Thyroid gland (tissue), 4 donors: ENCODE measurements around the gene NOS1AP.

Source experiments
- POLR2A ChIP-seq, 2 donors: fragments of 450-650 bp; IDR thresholded peaks; one replicate each; pipeline ENCODE4 v1.6.1; 2017; ENCODE audit warnings: antibody characterized with exemption in 2 of 2, mild to moderate bottlenecking in 2 of 2, moderate library complexity in 1 of 2
- TF ChIP-seq, protein P1 (sequence below), 6 experiments: fragments of 200-600 bp in 3 of 6; fragments of 450-650 bp in 3 of 6; sonication (generic) in 3 of 6; IDR thresholded peaks; one replicate each; pipeline ENCODE4 v1.5.1; 2016 to 2019; ENCODE audit warnings: antibody characterized with exemption in 6 of 6, mild to moderate bottlenecking in 2 of 6, inconsistent platforms in 1 of 6, moderate library complexity in 1 of 6

DNA sequence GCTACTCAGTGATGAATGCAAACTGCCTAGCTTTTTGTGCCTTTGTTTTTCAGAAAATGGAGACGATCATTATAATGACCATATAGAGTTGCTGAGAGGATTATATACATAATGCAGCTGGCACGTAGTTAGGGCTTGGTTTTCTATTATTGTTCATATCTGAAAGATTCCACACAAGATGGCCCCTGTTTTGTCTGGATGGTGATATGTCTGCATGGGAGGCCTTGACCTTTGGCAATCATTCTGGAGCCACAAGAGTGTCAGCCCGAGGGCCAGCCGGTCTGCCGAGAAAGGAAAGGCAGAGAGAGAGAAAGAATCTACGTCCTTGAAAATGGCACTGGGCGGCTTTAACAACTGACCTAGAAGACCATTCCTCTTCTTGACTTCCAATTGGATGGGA, 348.2 kb downstream of the NOS1AP start:
- no peak for TF ChIP-seq POLR2A (IDR thresholded peaks at IDR 0.05)
- TF ChIP-seq, protein P1, sequence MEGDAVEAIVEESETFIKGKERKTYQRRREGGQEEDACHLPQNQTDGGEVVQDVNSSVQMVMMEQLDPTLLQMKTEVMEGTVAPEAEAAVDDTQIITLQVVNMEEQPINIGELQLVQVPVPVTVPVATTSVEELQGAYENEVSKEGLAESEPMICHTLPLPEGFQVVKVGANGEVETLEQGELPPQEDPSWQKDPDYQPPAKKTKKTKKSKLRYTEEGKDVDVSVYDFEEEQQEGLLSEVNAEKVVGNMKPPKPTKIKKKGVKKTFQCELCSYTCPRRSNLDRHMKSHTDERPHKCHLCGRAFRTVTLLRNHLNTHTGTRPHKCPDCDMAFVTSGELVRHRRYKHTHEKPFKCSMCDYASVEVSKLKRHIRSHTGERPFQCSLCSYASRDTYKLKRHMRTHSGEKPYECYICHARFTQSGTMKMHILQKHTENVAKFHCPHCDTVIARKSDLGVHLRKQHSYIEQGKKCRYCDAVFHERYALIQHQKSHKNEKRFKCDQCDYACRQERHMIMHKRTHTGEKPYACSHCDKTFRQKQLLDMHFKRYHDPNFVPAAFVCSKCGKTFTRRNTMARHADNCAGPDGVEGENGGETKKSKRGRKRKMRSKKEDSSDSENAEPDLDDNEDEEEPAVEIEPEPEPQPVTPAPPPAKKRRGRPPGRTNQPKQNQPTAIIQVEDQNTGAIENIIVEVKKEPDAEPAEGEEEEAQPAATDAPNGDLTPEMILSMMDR (IDR thresholded peaks at IDR 0.05): no peak
